ENCODE measurements around the gene ETV2.
"Not testable (repeated sequence)": the region's sequence is repeated elsewhere in the genome, so short reads cannot be mapped to it uniquely, and the experiment has no call there.

ETV2 gene

DNA sequence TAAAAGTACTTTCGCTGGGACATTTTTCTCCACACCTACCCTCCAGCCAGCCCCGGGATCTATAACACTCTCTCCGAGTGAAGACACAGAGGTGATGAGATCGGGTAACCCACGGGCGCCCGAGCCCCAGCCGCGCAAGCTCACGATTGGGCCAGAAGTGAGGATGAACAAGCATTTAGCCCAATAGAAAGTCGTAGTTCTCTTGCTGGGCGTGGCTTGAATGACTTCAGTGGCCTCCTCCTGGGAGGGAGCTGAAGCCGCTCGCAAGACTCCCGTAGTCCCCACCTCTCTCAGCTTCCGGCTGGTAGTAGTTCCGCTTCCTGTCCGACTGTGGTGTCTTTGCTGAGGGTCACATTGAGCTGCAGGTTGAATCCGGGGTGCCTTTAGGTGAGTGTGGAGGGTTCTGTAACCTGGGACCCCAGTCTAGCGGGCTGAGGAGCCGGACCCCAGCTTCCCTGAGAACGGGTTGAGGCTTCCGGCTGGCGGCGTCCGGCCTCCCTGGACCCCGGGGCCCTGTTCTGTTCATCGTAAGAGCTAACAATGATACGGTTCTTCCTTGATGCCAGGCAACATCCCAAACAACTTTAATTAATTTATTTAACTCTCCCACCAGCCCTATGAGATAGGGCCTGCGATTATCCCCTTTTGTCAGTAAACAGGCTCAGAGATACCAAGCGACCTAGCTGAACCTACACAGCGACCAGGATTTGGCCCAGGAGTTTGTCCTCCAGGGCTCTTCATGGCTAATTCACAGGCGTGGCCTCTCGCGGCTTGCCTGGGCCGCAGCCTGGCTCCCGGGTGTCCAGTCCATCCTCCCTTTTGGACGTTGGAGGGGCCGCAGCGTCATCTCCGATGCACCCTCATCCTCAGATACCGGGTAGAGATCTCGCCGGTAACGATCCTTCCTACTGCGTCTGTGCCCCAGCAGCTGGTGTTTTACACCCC is 6.7 kb downstream of the ETV2 start, which contains the start of gene COX6B1:
TSS of gene COX6B1 (plus strand) at position 307 of the 945 bp plus-strand sequence. CDS start 2,921 bp downstream, outside the sequence.
- no peaks in the 10 kb centered on the region for H3K9me3 Mint-ChIP-seq
- peaks cover 30% of the 10 kb centered on the region for H3K36me3 Mint-ChIP-seq (ENCODE audit: insufficient read depth)
- no peaks in the 10 kb centered on the region for H3K27me3 Mint-ChIP-seq
- H3K4me1 Mint-ChIP-seq, result peaks cover 35% of the 10 kb centered on the region
- H3K27ac Mint-ChIP-seq (ENCODE audit: low read depth), result peak within 1 kb of the TSS; percentile 82
- DNase-seq (ENCODE audit: low spot score in 2 of 2) (peak; percentile 78 to 90), ATAC-seq (replicated peaks; ENCODE audit: extremely low read depth, poor library complexity, severe bottlenecking) (peak; percentile 75)
- peak within 1 kb of the TSS; percentile 89 for H3K4me3 Mint-ChIP-seq

GRCh38 chr19:35650581-35650980 is 9.0 kb downstream of the ETV2 start:
- Mint-ChIP-seq H3K27ac (ENCODE audit: low read depth) (no peak overlapping the region), H3K36me3 (ENCODE audit: insufficient read depth) (peaks cover 50% of the 10 kb centered on the region), H3K4me3 (no peak overlapping the region), H3K27me3 (no peaks in the 10 kb centered on the region), H3K9me3 (no peaks in the 10 kb centered on the region), H3K4me1 (peaks cover 22% of the 10 kb centered on the region)
- ATAC-seq (replicated peaks; ENCODE audit: extremely low read depth, poor library complexity, severe bottlenecking), result no peak
- DNase-seq (ENCODE audit: low spot score in 2 of 2), result no peak

DNA sequence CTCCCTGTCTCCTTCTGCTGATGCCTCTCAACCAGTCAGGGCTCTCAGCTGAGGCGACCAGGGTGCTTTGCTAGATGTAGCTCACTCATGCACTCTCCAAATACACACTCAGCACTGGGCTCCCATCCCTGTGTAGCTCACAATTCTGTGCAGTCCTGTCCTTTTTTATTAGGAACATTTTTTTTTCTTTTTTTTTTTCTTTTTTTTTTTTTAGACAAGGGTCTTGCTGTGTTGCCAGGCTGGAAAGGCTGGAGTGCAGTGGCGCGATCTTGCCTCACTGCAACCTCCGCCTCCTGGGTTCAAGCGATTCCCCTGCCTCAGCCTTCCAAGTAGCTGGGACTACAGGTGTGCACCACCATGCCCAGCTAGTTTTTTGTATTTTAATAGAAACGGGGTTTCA is 13.3 kb downstream of the ETV2 start:
- H3K9me3 Mint-ChIP-seq; H3K27me3 Mint-ChIP-seq; ATAC-seq (replicated peaks; ENCODE audit: extremely low read depth, poor library complexity, severe bottlenecking); H3K27ac Mint-ChIP-seq (ENCODE audit: low read depth); DNase-seq (ENCODE audit: low spot score in 2 of 2); H3K4me3 Mint-ChIP-seq: not testable (repeated sequence)
- peaks cover 17% of the 10 kb centered on the region for H3K4me1 Mint-ChIP-seq
- peaks cover 82% of the 10 kb centered on the region for H3K36me3 Mint-ChIP-seq (ENCODE audit: insufficient read depth)

GRCh38 chr19:35655600-35655999 is 14.1 kb downstream of the ETV2 start:
- ATAC-seq (replicated peaks; ENCODE audit: extremely low read depth, poor library complexity, severe bottlenecking) (no peak), DNase-seq (ENCODE audit: low spot score in 2 of 2) (no peak)
- Mint-ChIP-seq H3K36me3 (ENCODE audit: insufficient read depth) (peaks cover 87% of the 10 kb centered on the region), H3K4me3 (no peak overlapping the region), H3K27ac (ENCODE audit: low read depth) (no peak overlapping the region), H3K4me1 (peaks cover 17% of the 10 kb centered on the region), H3K27me3 (no peaks in the 10 kb centered on the region), H3K9me3 (no peaks in the 10 kb centered on the region)

DNA sequence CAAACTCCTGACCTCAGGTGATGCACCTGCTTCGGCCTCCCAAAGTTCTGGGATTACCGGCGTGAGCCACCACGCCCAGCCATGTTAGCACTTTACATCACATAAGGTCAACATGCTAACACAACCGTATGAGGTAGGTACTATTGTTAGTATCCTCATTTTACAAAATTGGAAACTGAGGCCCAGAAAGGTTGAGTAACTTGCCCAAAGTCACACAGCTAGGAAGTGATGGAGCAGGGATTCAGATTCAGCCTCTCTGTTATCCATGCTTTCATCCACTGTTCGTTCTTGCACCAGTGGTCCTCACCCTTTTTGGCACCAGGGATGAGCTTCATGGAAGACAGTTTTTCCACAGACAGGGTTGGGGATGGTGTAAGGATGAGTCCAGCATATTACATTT is 15.2 kb downstream of the ETV2 start:
- Mint-ChIP-seq H3K36me3 (ENCODE audit: insufficient read depth) (peaks cover 87% of the 10 kb centered on the region), H3K27ac (ENCODE audit: low read depth) (no peak overlapping the region), H3K27me3 (no peaks in the 10 kb centered on the region), H3K4me1 (peaks cover 12% of the 10 kb centered on the region), H3K4me3 (no peak overlapping the region), H3K9me3 (no peaks in the 10 kb centered on the region)
- DNase-seq (ENCODE audit: low spot score in 2 of 2), result no peak
- ATAC-seq (replicated peaks; ENCODE audit: extremely low read depth, poor library complexity, severe bottlenecking), result no peak

- no peak for ATAC-seq (replicated peaks; ENCODE audit: extremely low read depth, poor library complexity, severe bottlenecking)
- no peaks in the 10 kb centered on the region for H3K27me3 Mint-ChIP-seq
- H3K9me3 Mint-ChIP-seq, result no peaks in the 10 kb centered on the region
- no peak for DNase-seq (ENCODE audit: low spot score in 2 of 2)
- H3K4me1 Mint-ChIP-seq, result peaks cover 12% of the 10 kb centered on the region
- no peak overlapping the region for H3K27ac Mint-ChIP-seq (ENCODE audit: low read depth)
- peaks cover 85% of the 10 kb centered on the region for H3K36me3 Mint-ChIP-seq (ENCODE audit: insufficient read depth)
- no peak overlapping the region for H3K4me3 Mint-ChIP-seq
Measured at GRCh38 chr19:35657904-35658700, 16.6 kb downstream of the ETV2 start.

DNA sequence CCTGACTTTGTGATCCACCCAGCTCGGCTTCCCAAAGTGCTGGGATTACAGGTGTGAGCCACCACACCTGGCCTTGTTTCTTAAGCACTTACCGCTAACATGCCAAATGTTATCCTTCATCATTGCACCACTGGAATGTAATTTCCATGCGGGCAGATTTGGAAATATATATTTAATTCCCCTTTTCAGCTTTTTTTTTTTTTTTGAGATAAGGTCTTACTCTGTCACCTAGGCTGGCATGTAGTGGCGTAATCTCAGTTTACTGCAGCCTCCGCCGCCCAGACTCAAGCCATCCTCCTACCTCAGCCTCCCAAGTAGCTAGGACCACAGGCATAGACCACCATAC is 20.4 kb downstream of the ETV2 start:
- Mint-ChIP-seq H3K4me3 (no peak overlapping the region), H3K9me3 (no peaks in the 10 kb centered on the region), H3K36me3 (ENCODE audit: insufficient read depth) (peaks cover 58% of the 10 kb centered on the region), H3K27ac (ENCODE audit: low read depth) (no peak overlapping the region), H3K27me3 (no peaks in the 10 kb centered on the region), H3K4me1 (peaks cover 5% of the 10 kb centered on the region)
- ATAC-seq (replicated peaks; ENCODE audit: extremely low read depth, poor library complexity, severe bottlenecking), result no peak
- DNase-seq (ENCODE audit: low spot score in 2 of 2), result no peak

DNA sequence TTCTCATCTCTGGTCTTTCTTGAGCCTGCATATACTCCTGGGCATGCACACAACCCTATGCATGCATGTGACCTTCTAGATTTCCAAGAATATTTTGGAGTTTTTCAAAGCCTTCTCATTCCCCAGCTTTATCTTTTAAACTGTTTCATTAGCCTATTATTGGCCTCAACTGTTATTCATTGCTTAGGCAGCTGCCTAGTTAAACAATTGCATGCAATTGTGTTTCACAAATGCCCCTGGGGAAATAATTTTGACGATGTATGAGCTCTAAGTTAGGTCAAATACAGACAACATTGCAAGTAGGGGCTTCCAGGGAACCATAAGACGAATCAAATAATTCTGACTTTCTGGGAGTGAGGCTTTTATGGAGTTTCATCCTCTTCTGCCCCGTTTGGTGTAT is 22.4 kb downstream of the ETV2 start:
- Mint-ChIP-seq H3K9me3 (no peaks in the 10 kb centered on the region), H3K4me3 (no peak overlapping the region), H3K4me1 (no peaks in the 10 kb centered on the region), H3K27ac (ENCODE audit: low read depth) (no peak overlapping the region), H3K27me3 (no peaks in the 10 kb centered on the region), H3K36me3 (ENCODE audit: insufficient read depth) (peaks cover 41% of the 10 kb centered on the region)
- ATAC-seq (replicated peaks; ENCODE audit: extremely low read depth, poor library complexity, severe bottlenecking) (no peak), DNase-seq (ENCODE audit: low spot score in 2 of 2) (no peak)

GRCh38 chr19:35665157-35665556 is 23.6 kb downstream of the ETV2 start:
- ATAC-seq (replicated peaks; ENCODE audit: extremely low read depth, poor library complexity, severe bottlenecking), result no peak
- DNase-seq (ENCODE audit: low spot score in 2 of 2), result no peak
- no peak overlapping the region for H3K27ac Mint-ChIP-seq (ENCODE audit: low read depth)
- peaks cover 30% of the 10 kb centered on the region for H3K36me3 Mint-ChIP-seq (ENCODE audit: insufficient read depth)
- no peak overlapping the region for H3K4me3 Mint-ChIP-seq
- H3K4me1 Mint-ChIP-seq, result no peaks in the 10 kb centered on the region
- peaks cover 9% of the 10 kb centered on the region for H3K27me3 Mint-ChIP-seq
- H3K9me3 Mint-ChIP-seq, result no peaks in the 10 kb centered on the region

DNA sequence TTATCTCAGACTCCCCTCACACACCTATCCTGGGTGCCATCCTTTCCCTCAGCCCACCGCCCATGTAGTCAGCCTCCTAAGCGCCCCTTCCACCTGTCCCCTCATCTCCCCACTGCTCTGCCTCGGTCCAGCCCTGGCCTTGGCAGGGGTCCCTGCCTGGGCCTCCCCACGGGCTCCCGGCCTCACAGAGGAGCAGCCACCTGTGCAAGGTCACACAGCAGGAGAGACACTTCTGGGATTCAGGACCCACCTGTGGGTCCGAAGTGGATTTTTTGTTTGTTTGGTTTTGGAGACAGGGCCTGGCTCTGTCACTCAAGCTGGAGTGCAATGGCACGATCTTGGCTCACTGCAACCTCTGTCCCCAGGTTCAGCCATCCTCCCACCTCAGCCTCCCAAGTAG is 24.1 kb downstream of the ETV2 start:
- H3K27ac Mint-ChIP-seq (ENCODE audit: low read depth), result no peak overlapping the region
- H3K4me1 Mint-ChIP-seq, result no peaks in the 10 kb centered on the region
- H3K4me3 Mint-ChIP-seq, result no peak overlapping the region
- H3K9me3 Mint-ChIP-seq, result no peaks in the 10 kb centered on the region
- ATAC-seq (replicated peaks; ENCODE audit: extremely low read depth, poor library complexity, severe bottlenecking) (no peak), DNase-seq (ENCODE audit: low spot score in 2 of 2) (no peak)
- H3K27me3 Mint-ChIP-seq, result peaks cover 13% of the 10 kb centered on the region
- H3K36me3 Mint-ChIP-seq (ENCODE audit: insufficient read depth), result peaks cover 27% of the 10 kb centered on the region

- Mint-ChIP-seq H3K27ac (ENCODE audit: low read depth) (no peak within 1 kb of the TSS), H3K27me3 (peaks cover 19% of the 10 kb centered on the region), H3K36me3 (ENCODE audit: insufficient read depth) (peaks cover 24% of the 10 kb centered on the region), H3K4me3 (no peak within 1 kb of the TSS), H3K4me1 (no peaks in the 10 kb centered on the region), H3K9me3 (no peaks in the 10 kb centered on the region)
- no peak for ATAC-seq (replicated peaks; ENCODE audit: extremely low read depth, poor library complexity, severe bottlenecking)
- no peak for DNase-seq (ENCODE audit: low spot score in 2 of 2)
Measured at GRCh38 chr19:35666251-35666913, 24.8 kb downstream of the ETV2 start, which contains the start of gene UPK1A. UPK1A (plus strand) TSS chr19:35666517; CDS start chr19:35666813, 296 bp downstream.

- no peak for ATAC-seq (replicated peaks; ENCODE audit: extremely low read depth, poor library complexity, severe bottlenecking)
- Mint-ChIP-seq H3K27ac (ENCODE audit: low read depth) (no peak overlapping the region), H3K36me3 (ENCODE audit: insufficient read depth) (peaks cover 5% of the 10 kb centered on the region)
Measured at GRCh38 chr19:35669566-35669965, 28.0 kb downstream of the ETV2 start.

More at GRCh38 chr19:35669566-35669965, 28.0 kb downstream of the ETV2 start:
- Mint-ChIP-seq H3K27me3 (peaks cover 41% of the 10 kb centered on the region), H3K4me1 (peaks cover 13% of the 10 kb centered on the region), H3K4me3 (no peak overlapping the region), H3K9me3 (no peaks in the 10 kb centered on the region)
- no peak for DNase-seq (ENCODE audit: low spot score in 2 of 2)
